Effector CD8-positive, alpha-beta T cell (primary cell): ENCODE measurements around the gene RASGRF2.

Experiments used
- DNase-seq: peaks from one replicate; lab custom pipeline; 2025; lab: John Stamatoyannopoulos, UW

Gene RASGRF2

DNA sequence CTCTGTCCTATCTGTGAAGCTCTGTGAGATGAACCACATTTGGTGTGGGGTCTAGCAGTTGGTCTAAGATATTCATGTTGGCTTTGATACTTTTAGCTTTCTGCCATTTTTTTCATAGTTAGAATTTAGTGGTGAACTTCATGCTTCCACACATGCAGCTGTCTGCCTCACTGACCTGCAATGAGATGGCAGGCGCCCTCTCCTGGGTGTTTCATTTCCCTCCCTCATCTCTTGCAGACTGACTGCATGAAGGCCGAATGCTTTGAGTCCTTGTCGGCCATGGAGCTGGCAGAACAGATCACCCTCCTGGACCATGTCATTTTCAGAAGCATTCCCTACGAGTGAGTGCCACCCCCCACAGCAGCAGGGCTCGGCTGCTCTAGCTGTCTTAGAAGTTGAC lies 246.8 kb downstream of the RASGRF2 start:
- DNase-seq, result no peak

DNA sequence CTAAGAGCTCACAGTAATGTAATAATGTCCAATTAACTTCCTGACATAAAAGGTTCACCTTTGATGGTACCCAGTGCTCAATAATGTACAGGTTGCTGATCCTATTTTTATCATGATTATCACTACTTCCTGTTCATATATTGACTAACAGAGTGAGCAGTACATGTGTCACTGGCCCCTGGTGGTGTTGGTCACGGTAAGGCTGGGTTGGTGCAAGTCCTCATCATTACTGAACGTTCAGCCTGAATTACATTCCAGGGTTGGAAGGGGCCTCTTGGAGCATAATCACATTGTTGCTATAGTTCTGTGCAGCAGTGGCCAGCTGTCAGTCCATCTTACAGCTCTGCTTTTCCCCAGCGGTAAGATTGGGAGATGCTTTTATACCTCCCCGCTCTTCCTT lies 248.7 kb downstream of the RASGRF2 start:
- DNase-seq, result no peak

DNA sequence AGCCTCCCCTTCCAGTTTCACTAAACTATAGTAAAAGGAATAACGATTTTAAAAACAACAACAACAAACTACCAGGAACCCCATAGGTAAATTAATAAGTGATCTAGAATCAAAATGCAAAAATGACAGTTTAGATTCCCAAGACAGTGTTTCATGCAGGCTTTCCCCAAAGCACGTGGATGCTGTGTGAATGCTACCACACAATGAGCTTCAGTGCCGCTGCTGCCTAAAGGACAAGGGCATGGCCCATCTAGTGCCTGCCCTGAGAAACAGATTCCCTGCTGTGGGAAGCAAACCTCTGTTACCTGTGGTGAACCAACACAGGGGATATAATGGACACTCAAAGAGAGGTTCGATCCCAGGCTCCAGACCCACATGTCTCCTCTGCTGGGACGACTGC lies 249.2 kb downstream of the RASGRF2 start:
- no peak for DNase-seq

DNA sequence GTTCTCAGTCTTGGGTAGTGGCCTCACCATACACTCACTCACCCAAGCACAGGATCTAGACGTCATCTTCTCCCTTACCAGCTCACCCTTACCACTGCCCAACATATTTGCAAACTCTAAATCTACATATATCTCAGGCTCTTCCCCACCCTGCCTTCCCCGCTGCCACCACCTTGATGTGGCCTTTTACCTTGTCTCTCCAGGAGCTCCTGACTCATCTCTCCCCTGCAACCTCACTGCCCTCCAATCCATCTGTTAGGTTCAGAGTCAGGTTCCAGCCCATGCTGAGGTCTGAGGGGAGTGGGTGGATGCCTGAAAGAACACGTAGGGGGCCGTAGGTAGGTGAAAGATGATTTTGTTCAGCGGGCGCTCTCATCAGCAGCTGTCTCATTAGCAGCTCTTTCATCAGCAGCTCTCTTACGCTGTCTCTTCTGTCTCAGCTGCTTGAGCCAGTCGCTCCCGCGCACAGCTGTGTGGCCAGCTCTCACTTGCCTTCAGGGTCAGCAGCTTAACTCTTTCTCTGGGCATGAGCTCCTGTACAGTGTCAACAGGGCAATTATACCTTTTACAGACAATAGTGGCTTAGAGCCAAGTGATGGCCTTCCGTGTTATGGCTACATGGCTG lies 249.8 kb downstream of the RASGRF2 start:
- DNase-seq, result no peak

DNA sequence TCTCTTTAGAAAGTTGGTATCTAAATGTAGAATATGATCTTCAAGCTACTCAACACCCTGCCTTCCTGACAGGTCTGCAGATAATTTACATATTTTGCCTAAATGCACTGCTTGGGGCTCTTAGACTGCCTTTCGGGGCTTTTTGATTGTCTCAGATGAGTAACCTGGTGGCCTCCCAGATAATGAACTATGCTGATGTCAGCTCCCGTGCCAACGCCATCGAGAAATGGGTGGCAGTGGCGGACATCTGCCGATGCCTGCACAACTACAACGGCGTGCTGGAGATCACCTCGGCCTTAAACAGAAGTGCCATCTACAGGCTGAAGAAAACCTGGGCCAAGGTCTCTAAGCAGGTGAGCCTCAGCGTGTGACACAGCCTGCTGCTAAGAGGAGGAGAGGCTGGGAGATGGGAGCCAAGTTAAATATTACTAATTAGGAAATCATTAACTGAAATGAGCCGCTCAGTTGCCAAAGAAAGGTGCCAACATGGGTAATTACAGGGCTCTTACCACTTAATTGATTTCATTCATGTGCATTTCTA lies 252.1 kb downstream of the RASGRF2 start:
- DNase-seq, result no peak

DNA sequence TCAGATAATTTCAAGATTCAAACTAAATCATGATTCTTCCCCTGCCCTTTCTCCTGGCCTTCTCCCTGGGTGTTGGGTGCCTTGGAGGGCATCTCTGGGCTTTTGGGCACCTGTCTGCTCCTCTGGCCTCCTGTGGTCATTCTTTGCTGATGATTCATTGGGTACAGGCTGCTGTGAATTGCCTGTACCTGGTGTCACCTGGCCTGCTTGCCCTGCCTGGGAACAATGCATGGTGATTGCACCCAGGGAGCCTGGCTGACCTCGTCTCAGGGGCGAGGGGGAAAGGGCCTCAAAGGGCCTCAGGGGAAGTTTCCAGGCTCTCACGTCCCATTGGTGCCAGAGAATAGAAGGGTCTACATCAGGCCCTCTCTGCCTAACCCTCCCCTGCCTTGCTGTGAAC lies 252.9 kb downstream of the RASGRF2 start:
- DNase-seq, result no peak

DNA sequence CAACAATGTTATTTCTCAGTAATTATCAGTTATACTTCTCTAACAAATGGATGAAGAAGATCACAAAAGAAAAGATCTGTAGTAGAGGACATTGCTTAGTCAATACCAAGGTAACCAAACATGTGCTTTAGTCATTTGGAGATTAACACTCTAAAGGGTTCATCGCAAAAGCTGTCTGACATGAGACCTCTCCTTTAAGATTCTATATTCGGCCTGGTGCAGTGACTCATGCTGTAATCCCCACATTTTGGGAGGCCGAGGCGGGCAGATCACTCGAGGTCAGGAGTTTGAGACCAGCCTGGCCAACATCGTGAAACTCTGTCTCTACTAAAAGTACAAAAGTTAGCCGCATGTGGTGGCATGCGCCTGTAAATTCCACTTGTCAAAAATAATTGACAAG lies 254.7 kb downstream of the RASGRF2 start:
- no peak for DNase-seq

DNA sequence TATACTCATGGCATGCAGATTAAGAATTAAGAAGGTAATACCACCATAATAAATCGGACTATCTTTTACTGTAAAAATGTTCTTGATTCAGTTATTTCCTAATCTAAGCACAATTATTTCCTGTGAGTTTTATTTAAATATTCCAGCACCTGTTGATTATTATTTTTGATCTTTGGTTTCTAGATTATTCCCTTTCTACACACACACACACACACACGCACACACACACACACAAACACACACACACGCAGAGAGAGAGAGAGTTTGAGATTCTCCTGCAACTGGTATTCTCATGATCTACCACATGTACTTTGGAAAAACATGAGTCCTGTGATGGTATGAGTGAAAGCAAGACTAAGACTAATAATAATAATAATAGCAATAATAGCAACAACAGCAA lies 256.0 kb downstream of the RASGRF2 start:
- no peak for DNase-seq

DNA sequence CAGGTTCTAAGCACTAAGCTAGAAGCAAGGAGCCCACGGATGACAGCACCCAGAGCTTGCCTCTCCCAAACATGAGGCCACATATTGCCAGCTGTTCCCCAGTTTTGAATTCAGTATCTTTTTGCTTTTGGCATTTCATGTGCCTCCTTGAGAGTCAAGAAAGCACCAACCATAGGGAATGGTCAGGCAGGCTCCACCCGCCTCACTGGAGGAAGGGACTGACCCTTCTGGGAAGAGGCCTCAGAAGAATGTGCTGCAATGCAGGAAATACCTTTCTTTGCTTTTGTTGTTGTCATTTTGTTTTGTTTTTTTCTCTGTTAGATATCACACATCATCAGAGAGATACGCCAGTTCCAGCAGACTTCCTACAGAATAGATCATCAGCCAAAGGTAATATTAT lies 259.2 kb downstream of the RASGRF2 start:
- no peak for DNase-seq

DNA sequence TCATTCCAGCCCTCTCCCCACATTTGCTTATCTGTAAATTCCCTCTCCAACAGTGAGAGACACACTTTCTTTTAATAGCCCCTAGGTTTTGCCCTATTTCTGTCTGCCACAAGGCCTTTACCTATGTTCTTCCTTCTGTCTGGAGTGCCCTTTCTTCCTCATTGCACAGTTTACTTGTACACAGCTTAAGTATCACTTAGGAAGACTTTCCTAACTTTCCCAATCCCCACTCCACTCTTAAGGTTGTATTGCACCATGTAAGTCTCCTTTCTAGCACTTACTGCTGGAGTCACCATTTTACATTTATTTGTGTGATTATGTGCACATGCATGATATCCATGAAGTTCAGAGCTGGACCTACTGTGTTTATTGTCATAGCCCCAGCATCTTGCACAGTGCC lies 262.1 kb downstream of the RASGRF2 start:
- no peak for DNase-seq

DNA sequence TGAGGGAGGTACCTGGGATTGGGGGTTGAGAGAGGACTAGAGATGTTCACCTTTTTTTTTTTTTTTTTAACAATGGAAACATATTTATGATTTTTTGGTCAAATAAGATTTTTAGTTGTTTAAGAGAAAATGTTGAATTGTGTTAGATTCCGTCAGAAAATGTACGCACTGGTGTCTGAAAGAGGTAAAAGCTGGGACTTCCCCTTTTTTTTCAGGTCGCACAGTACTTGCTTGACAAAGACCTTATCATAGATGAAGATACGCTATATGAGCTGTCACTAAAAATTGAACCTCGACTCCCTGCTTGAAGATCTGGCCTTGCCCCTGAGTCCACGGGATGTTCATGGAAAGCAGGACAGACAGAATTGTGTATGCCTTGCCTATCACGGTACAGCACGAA lies 265.3 kb downstream of the RASGRF2 start:
- no peak for DNase-seq

DNA sequence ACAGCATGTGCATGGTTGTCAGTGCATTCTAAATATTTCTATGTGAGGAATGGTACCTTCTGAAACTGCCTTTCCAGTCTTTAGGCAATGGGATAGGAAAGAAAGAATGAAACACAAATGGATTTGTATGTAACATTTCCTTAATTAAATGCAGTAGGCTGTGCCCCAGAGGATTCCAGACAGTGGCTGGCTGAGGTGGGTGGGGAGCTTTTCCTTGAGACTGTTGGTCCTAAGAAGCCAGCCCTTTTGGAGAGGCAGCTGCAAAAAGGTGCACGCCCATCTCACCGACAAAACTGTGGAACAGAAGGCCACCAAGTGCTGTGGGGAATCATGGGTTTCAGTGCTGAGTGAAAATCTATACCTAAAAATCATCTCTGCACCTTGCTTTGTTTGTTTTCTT lies 266.1 kb downstream of the RASGRF2 start:
- no peak for DNase-seq

DNA sequence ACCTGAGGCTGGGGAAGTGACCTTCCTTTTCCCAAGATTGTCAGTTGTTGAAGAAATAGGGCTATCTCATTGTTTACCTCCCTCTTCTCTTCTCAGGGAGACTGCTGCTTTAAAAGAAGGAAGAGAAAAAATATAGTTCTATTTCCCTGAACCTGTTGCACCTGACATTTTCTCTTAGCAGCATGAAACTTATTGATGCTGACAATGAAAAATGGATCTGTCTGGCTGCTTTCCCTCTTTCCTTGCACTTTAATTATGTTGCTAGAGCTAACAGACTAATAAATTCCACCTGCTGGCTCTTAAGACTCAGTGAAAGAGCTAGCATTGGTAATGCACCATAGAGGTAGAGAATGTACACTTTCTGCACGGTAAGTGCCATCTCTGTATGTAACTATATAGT lies 266.8 kb downstream of the RASGRF2 start:
- DNase-seq, result no peak

DNA sequence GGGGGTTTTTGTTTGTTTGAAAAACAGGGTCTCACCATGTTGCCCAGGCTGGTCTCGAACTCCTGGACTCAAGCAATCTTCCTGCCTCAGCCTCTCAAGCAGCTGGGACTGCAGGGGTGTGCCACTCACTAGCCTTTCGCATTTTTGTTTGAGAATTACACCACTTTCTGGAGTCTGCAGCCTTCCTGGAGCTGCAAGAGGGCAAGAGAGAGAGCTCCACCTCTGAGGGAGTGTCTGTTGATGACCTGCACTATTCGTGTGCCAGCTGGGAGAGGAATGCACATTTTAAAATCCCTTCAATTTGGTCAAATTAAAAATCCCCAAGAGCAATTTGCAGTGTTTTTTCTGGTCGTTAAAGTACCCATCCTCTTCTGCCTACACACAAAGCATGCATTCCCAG lies 267.9 kb downstream of the RASGRF2 start:
- no peak for DNase-seq

DNA sequence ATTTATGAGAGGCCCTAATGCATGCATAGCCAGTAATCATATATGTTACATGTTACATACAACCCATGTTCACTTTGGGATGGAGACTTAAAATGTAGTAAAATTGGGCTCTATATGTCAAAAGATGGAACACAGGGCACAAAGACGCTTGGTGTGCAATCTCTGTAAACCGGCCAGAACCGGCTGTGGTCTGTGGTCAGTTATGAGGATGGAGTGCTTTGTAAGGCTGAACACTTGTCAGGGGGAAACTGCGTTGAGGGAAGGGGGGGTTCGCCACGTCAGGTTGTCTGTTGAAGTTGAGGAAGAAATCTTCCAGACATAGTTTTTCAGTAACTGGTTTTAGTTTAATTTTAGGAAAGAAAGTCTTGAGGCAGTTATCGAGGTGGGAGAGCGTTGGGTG lies 270.3 kb downstream of the RASGRF2 start:
- DNase-seq, result no peak

DNA sequence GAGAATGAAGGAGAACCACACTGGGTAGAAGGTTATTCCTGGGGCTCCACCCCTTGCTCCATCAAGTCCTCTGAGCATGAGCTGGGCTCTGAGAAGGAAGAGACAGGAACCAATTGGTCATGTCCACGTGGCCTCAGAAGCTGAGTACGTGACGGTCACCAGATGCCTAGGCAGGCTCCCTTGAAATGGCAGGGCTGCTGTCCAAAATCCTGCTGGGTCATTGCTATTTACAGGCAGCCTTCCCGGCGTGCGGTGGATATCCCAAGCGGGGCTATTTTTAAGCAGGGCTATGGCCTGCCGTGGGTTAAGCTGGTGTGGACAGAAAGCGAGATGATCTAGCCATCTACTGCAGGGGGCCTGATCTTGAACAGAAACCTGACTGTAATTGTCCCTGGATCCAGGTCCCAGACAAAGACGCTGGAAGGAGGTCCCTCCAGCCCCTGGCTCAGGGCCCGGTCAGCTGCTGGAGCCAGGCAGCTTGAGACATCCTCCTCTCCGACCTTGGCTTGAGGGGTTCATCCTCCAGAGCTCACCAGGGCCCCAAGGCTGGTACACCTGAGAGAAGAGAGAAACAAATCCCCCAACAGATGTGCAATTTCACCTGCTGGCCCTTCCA lies 272.4 kb downstream of the RASGRF2 start:
- DNase-seq, result no peak

DNA sequence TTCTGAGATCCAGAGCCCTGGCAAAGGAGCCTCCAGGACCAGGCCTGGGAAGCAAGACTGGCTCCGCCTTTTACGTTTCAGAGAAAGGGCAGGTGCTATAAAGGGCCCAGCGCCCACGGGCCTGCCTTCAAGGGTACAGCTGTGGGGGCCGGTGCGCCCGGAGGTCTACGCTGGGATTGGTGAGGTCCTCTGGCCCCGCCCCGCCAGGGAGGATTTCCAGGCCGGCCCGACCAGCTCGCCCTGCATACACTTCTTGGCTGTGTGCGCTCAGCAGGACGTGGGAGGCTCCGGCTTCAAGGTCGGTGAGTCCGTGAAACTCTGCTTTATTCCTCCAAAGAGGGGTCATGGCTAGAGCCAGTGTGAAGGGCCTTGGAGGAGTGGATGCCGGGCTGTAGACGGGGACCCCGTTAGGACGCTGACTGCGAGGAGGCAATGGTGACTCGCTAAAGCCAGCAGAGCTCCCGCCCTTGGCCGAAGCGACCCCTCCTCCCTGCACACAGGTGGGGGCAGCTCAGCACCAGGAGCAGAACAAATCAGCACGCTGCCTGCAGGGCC lies 273.0 kb downstream of the RASGRF2 start, which contains the start of gene CKMT2:
CKMT2 (plus strand) TSS at position 243 of the 555 bp plus-strand sequence. CDS start 17,811 bp downstream, outside the sequence.
- no peak for DNase-seq

DNA sequence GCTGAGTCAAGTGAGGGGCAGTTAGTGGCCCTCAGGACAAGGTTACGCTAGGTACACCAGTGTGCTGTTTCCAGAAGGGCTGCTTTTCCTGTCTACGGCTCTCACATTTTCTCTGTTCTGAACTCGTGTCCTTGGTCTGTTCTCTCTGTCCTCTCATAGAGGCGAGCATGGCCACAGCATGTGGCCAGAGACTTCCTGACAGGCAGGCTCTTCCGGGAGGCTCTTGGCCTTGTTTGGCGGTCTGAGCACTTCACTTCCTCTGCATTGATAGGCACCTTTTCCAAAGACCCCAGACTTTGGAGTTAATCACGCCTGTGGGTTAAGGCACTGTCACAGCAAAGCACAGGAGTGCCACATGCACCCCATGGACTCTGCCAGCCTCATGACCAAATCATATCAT lies 274.1 kb downstream of the RASGRF2 start:
- no peak for DNase-seq

DNA sequence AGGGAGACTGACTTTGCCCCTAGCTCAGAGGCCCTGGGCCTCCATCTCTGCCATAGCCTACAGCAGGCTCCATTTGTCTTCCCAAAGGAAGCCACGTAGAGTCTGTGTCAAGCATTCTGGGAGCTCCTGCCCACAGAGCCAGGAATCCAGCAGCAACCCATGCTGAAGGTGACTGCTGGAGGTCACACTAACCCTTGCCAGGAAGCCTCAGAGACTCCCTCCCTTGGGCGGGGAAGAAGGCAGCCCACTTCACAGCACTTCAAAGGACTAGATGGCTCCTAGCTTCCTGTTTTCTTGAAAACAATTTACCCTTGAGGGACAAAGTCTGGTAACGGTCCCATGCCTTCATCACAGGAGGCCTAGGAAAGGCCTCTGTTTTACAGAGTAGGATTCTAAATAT lies 274.6 kb downstream of the RASGRF2 start:
- DNase-seq, result no peak

DNA sequence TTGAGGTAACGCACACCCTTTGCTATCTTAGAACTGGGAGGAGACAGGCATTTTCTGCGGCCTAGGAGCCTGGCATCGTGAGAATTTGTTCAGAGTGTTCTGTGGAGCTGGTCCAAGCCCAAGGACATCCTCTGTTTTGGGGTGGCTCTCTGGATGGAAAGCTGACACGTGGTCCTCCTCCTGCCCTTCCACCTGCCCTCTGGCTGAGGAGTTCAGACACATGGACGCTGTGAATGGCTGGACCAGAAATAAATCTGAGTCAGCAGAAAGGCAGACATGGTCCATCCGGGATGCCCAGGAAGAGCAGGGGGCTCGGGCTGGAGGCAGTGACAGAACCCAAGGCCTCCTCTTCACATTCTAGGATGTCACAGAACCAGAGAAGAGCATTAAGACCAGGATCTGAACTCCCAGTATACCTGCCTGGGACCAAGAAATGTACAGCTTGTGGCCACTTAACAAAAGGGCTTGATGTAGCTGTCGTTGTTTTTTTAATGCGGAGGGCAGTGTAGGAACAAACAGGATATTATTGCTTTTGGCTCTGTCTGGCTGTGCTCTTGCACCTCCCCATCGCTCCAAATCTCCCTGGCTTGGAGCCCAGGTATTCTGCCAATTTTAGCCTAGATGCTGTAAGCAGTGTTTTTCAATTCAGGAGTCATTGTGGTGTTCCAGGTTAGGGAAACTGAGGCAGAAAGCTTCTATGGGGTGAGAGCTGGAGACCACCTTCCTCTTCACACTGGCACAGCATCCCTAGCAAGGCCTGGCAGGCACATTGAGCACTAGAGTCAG lies 275.3 kb downstream of the RASGRF2 start:
- DNase-seq, result no peak

DNA sequence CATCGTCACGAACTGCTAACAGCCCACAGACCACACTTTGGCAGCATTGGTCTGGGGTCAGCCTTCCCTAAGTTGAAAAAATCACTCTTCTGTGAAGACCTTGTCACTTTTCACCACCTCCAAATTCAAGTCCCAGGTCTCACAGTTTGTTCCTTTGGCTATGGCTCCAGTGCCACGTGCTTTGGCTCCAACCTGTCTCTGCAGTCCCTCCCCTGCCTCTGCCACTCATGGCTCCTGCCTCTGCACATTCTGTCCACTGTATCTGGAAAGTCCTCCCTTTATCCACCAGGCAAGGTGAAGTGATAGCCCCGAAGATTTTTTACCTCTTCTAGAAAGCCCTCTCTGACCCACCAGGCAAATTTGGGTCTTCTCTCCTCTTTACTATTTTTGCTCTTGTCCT lies 278.3 kb downstream of the RASGRF2 start:
- DNase-seq, result no peak

DNA sequence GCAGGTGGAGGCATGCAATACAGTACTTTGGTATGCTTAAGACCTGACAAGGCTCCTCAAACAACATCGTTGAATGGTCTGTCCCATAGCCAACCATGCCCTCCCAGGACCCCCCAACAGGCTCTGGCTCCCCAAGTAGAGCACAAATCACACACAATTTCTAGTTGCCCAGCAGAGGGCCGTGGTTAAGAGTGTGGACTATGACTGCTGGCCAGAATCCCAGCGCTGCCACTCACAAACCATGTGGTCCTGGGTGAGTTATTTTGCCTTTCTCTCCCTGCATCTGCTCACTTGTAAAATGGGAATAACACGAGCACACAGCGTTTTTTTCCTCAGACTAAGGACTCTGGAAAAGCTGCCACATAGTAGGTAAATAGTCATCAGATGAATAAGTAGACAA lies 279.4 kb downstream of the RASGRF2 start:
- no peak for DNase-seq

DNA sequence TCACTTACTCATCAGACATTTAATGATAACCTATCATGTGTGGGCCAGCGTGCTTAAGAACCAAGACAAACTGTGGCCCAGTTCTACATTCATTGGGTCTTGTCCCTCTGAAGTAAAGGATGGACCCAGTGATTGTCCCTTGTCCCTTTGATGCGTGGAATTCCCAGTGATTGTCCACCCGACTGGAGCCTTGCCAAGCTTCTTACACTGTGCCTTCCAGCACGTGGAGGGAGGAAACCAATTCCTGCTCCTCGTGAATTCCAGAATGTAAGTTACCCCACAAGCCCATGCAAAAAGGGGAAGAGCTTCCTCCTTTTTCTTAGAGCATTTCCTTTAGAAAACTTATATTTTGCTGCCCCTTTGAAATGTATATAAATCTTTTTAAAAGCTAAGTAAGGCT lies 280.8 kb downstream of the RASGRF2 start:
- DNase-seq, result no peak
